ENCODE results near the gene SPIRE1.
"Not testable (repeated sequence)": the region's sequence is repeated elsewhere in the genome, so short reads cannot be mapped to it uniquely, and the experiment has no call there.

SPIRE1 gene

DNA sequence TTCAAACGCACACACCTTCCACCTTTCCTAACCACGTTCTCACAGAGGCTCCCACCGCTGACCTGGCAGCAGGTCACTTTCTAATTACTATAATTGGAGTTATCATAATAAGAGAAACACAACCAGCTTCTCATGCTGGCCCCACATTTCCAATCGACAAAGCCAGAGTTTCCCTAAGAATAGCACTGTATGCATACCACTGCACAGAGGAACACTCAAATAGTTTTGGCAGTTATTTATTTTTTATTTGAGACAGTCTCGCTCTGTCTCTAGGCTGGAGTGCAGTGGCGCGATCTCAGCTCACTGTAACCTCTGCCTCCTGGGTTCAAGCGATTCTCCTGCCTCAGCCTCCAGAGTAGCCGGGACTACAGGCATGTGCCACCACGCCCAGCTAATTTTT lies 176.0 kb downstream of the SPIRE1 start:
- not testable (repeated sequence) for DNase-seq

DNA sequence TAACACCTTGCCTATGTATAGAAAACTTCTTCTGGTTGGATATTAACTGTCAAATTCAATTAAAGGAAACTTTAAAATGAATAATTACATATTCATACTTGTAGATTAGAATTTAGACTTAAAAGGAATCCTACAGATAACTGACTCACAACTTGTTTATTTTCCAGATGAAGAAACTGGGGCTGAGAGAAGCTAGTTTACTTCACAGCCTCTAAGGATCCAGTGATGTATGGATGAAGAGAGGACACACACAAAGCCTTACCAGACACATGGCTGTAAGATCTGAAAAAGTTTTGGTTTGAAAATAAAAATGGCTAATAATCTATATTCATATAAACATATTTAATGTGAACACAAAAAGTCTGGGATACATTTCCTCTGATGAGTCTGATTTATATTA lies 177.9 kb downstream of the SPIRE1 start:
- no peak for DNase-seq

DNA sequence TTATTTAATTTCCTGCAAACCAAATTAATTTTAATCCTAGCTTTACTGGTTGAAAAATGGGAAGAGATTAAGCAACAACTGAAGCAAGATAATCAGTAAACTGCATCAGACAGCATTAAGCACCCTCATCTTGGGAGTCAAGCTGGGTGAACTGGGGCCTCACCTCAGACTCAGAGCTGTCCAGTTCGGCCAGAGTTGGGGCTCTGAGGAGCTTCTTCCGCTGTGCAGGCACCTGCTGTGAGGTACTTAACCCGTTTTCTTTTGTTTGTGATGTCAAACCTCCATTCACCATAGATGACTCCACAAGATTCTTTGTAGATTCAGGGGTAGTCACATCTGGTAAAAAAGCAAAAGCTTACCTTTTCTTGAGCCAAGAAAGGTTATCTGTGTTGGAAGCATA lies 178.4 kb downstream of the SPIRE1 start:
- no peak for DNase-seq

DNA sequence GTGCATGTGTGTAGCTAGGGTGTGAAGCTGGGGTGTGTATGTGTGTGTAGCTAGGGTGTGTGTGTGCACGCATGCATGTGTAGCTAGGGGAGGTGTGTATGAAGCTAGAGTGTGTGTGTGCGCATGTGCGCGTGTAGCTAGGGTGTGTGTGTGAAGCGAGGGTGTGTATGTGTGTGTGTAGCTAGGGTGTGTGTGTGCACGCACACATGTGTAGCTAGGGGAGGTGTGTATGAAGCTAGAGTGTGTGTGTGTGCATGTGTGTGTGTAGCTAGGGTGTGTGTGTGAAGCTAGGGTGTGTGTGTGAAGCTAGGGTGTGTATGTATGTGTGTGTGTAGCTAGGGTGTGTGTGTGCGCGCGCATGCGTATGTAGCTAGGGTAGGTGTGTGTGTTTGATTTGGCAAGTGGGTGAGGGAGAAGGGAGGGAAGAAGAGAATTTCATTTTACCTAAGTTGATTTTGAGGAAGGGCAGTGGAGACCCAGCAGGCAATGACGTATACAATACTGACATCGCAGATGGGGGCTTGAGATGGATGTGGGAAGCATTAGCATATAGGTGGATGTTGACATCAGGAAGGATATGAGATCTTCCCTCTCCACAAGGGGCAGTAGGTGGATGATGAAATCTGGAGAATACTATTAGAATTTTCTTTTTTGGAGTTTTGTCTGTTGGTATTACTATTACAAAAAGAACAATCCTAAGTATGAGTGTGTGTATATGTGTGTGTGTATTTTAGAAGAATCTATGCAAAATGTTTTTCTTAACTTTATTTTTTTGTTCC lies 179.4 kb downstream of the SPIRE1 start:
- no peak for DNase-seq

DNA sequence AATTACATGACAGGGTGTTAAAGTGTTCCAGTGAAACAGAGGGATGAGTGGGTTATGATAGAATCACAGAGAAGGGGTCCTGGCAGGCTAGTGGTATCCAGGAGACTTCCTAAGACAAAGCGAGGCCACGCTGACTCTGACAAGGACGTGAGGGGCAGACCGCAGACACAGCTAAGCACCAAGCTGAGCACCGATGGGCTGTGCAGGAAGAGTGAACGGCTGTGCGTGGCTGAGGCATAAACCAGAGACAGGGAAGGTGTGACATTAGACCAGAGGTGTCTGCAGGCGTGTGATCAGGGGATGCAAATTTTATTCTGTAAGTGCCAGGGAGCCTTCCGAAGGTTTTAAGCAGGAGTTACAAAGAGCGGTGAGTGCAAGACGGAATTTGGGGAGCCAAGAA lies 180.3 kb downstream of the SPIRE1 start:
- no peak for DNase-seq

DNA sequence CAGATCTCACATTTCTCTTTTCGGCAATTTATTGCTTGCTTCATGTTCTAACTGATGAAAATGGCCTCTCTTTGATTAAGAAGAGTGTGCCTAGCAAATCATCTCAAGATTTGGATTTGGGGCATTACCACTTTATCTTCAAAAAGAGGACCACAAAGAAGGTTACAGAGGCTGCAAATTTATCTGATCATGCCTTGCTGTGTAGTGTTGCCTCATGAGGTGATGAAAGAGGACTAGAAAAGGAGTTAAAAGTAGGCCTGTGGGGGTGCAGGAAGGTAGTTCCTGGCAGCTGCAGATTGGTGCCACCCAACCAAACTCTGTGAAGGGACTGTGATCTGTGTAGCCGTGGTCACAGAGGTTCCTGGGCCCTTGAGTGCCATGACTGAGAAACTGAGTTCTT lies 181.0 kb downstream of the SPIRE1 start:
- DNase-seq = no peak

DNA sequence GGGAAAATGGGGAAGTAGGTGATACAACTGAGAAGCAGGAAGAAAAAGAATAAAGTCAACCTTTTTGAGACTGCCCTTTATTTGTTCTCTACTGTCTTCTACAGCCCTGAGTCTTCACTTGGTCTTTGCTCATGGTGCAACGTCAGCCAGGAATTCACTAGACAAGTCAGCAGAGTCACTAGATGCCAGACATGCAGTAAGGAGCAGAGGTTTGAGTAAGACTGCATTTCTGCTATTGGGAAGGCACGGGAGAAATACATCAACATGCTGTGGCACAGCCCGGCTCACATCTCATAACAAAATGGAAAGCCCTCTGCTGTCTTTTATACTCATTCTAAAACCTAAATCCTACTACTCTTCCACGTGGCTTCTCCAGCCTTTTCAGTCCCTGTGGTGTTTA lies 183.0 kb downstream of the SPIRE1 start:
- DNase-seq = no peak

DNA sequence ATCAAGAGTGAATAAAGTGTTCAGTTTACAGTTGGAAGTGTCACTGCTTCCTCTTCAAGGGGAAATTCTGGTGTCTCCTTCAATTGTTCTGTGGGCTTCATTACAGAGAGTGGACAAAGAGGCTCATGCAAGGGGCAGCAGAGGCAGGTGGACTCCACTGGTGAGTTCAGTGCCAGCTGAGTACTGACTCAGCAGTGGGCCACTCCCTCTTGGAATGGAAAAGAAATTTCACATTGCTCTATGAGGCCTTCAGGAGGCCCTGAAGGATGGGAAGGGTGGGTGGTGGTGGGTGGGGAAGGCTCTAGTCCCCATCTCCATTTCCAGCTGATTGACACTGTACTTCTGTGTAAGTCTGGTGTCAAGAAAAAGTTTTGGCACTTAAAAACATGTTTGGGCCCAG lies 183.8 kb downstream of the SPIRE1 start:
- DNase-seq = no peak

DNA sequence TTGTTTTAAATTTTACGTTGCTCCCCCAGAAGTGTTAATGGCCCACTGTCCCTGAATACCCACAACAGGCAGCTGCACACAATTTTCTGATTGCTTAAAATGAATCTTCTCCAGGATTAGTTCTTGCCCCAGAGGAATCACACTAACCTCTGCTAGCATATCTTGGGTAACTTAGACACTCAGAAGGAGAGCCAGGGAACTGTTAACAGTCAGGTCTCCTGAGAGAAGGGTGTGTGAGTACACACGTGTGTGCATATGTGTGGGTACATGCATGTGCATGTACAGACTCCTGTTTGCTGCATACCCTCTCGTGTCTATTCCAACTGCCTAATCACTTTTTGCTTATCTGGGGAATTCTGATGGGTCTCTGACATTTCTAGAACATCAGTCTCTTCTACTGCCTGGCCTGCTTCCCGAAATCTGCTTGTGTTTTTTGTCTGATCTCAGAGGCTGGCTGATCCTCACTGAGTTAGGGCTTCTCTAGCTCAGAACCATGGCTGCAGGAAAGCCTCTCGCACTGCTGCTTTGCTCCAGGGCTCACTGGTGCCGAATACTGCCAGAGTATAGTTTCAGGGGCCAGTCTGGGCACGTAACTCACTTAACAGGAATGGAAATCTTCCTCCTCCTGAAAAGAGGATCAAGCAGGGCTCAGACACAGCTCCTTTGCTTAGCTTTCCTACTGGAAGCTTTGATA lies 187.4 kb downstream of the SPIRE1 start:
- no peak for DNase-seq

DNA sequence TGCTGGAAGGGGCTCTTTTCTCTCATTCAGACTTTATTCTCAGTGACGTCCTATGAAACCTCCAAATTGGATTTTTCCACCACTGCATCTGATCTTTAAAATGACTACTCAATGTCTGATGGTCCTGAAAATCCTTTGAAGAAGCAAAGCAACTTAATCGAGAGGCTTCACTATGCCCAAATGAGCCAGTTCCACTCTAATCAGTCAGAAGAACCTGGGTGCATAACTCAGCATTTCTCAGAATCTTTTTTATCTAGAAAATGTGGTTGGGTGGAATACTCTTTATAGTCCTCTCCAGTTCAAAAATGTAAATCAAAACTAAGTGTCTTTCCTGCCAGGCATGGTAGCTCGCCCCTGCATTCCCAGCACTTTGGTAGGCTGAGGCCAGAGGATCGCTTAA lies 189.5 kb downstream of the SPIRE1 start:
- DNase-seq = no peak

DNA sequence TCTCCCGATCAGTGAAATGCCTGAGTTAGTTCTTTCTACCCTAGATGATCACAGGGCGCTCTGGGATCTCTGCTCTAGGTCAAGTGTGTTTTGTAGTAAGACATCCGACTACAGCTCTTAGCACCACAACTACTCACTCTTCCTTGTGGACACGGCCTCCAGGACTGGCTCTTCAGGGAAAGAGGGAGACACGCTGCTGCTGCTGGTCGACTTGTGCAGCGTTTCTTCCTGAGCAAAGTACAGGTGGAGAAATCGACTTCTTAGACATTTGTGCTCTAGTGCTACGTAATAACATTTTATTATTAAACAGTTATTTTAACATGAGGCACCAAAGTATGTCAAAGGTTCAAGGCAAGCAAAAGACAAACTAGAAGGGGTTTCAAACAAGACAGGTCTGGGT lies 193.2 kb downstream of the SPIRE1 start:
- no peak for DNase-seq

DNA sequence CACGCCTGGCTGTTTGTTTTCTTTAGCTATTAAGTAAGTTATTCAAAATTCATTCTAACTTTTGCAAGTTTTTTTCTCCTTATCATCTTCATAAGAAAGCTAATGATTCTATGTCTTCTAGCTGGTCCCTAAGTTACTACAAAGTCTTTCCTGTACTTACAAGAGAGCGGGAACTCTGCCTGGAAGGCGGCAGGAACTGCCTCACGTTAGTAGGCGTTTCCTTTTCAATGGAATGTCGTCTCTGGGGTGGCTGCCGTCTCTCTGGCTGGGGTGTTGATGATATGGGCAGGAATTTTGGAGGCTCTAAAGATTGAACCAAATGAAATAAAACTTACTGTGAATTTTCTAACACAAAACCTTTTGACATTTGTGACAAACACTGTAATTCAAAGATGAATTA lies 194.7 kb downstream of the SPIRE1 start:
- DNase-seq = no peak

DNA sequence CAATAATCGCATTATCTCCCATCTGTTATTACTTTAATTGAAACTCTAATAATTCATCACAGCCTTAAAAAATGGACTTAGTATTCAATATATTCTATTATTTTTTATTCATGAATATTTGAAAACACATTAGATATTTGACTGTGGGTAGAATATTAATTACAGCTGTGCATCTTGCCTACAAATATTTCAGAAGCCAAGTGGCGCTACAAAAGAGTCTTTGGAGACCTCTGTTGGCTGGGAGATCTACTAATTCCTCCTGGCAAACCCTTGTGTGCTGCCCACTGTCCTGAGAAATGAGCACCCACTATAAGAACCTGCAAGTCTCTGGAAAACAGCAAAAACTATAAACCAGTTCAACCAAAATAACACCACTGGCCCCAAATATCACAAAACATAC lies 195.7 kb downstream of the SPIRE1 start:
- DNase-seq = no peak

DNA sequence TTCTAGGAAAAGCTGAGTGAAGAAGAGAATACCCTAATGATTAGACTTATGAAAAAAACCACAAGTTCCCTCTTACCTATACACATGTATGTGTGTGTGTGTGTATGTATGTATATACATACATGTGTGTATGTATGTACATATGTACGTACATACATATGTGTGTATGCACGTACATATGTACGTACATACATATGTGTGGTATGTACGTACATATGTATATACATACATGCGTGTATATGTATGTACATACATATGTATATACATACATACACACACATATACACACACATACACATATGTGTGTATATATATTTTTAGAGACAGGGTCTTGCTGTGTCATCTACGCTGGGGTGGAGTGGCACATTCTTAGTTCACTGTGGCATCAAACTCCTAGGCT lies 196.6 kb downstream of the SPIRE1 start:
- no peak for DNase-seq

DNA sequence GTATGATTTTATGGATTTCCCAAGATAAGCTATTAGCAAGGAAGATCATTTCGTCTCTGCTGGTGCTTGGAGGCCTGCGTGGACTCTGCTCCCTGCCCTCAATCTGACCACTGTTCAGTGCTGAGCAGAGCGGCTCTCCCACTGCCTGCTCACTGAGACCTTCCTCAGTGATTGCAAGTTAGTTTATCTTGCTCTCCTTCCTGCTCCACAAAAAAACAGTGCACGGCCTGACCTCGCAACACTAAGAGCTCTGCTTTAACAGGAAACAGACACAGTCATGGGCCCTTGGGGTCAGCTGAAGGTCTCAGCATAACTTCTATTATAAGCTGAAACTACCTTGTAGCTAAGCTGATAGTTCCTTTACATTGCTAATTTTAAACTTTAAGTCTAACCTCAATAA lies 197.0 kb downstream of the SPIRE1 start:
- DNase-seq = no peak

DNA sequence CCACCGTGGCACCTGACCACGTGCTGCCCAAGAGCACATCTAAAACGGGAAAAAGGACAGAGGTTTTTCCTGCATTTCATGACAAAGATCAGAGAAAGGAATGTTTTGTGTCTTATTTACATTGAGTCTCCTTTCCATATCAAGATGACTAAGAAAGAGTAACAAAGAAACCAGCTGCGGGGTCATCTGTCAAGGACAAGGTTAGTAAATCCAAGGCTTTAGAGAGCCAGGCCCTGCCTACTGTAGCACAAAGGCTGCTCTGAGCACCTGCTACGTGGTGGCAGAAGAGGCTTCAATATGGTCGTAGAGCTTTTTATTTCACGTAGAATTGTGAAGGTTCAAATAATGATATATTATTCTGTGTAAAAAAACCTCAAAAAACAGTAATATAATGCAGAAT lies 199.1 kb downstream of the SPIRE1 start:
- no peak for DNase-seq

DNA sequence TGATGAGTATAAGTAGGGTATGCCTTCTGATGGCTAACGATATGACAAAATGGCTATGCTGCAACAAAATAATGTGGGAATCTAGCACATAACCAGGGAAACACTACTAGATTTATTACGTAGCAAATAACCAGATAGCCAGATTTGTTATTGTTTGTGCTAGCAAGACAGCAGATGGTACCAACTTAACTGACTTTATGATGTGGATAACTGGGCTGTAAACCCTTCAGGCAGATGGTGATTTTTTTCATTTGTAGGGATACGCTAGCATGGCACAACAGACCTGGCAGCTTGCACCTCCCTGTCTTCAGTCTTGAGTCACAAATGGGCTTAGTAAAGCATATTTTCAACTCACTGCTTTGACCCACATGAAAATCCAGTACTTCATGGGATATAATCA lies 201.5 kb downstream of the SPIRE1 start:
- no peak for DNase-seq

DNA sequence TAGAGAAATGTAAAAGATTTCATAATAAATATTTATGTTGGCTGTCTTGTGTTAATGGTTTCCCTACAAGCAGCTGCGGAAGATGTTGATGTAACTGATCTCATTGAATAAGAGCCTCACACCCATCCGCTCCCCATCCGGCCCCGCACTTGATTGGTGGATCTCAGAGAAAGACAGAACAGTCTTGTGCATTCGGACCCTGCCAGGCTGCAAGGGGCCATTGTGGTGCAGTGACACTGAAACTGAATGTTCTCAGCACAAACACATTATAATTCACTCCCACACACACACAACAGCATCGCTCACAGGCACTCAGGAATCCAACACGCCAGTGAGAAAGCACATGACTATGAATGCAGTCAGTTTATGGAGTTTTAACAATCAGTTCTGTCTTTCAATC lies 202.4 kb downstream of the SPIRE1 start:
- no peak for DNase-seq

DNA sequence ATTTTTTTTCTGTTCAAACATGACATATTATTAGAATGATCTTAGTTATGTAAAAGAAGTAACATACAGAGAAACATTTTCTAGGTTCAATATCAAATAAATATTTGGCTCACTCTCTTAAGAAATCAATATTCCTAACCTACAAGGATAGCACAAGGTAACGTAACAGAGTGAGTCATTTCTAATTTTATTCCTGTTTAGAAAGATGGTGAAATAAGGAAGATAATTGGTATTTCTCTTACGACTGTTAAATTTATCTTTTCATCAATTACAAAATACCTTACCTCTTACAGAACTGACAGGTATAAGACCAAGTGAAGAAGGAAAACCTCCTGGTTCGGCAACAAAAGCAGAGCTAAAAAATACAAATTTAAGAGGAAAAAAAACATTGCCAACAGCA lies 205.1 kb downstream of the SPIRE1 start:
- DNase-seq = no peak

DNA sequence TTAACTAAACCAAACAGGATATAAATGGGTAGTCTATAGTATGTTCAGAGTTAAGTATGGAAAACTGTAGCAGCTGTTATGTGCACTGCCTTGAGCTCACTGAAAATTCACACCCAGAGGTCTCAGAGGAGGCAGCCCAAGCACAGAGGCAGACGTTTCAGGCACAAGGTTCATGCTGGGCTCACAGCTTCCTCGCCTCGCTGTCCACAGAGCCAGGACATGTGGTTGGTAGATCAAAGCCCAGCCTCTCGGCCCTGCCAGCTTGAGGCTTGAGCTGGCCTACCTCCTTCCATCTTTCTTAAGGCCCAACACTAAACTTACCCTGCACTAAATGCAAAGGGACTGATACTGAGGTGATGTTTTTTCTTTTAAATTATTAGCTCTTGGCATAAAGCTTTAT lies 206.5 kb downstream of the SPIRE1 start:
- DNase-seq = no peak

DNA sequence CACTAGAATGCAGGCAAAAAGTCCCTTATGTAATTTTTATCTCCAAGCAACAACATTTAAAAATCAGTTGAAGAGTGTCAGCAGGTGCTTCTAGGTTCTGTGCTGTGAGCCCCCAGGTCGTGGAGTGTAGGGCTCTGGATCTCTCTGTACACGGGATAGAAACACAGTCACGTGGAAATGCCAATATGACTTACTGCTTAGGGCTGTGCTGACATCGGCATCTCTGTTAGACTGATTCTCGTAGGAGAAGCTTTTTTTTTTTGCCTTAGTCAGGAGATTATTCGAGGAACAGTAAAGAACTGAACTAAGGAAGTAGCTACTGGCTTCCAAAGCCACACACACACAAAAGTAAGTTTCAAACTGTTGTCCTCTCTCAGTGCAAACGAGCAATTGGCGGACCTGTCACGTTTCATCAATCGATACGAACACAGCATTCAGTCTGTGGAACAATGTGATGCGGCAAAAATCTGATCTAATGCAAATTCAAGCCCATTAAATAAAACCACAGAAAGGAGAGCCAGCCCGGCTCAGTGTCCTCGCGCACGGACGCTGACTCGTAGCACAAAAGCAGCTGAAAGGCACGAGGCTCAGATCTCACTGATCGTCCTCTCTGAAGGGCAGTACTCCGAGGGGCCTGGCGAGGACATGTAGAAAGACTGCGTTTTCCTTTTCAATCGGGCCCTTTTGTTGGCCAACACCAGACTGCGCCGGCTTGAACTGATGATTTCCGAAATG lies 208.7 kb downstream of the SPIRE1 start:
- DNase-seq = no peak

DNA sequence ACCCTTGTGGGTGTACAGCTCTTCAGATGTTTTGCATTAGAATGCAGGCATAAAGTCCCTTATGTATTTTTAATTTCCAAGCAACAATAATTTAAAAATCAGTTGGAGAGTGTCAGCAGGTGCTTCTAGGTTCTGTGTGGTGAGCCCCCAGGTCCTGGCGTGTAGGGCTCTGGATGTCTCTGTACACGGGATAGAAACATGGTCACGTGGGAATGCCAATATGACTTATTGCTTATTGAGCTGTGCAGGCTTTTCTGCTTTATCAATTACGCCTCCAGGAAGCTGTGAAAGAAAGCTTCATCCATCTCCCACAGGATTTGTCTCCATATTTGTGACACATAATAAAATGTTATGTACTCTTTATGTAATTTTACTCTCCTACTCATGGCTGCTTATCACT lies 212.4 kb downstream of the SPIRE1 start:
- DNase-seq = no peak

DNA sequence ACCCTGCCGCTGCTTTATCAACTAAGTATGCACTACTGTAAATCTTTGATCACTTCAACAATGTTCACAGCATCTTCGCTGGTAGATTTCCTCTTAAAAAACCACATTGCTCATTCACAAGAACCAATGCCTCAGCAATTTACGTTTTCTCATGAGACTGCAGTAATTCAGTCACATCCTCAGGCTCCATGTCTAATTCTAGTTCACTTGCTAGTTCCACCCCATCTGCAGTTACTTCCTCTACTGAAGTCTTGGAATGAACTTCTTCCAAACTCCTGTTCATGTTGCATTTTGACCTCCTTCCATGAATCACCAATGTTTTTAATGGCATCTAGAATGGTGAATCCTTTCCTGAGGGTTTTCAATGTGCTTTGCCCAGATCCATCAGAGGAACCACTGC lies 214.4 kb downstream of the SPIRE1 start:
- DNase-seq = no peak

DNA sequence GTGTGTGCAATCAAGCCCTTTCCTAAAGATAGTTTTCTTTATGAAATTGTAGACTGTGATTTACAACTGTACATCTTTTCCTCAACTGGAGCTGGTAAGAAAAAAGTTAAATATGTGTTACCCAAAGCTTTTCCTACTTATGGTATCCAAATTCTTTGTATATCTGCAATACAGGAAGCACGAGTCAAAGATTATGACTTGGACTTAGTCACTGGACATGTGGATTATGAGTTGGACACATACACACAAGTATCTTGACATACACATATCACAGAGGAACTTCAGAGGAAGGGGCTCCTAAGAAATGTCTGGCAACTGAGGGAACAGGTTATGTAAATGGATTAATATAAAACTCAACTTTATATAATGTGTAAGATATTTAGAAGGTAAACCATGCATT lies 215.0 kb downstream of the SPIRE1 start:
- no peak for DNase-seq
